Measurements from ENCODE around the gene CACHD1.
A peak's percentile ranks its signal among the peaks of the same experiment; 100 is the strongest.
"Not testable (repeated sequence)": the region's sequence is repeated elsewhere in the genome, so short reads cannot be mapped to it uniquely, and the experiment has no call there.

CACHD1 gene

GRCh38 chr1:64496606-64497005 is 26.7 kb downstream of the CACHD1 start:
- DNase-seq = no peak

DNA sequence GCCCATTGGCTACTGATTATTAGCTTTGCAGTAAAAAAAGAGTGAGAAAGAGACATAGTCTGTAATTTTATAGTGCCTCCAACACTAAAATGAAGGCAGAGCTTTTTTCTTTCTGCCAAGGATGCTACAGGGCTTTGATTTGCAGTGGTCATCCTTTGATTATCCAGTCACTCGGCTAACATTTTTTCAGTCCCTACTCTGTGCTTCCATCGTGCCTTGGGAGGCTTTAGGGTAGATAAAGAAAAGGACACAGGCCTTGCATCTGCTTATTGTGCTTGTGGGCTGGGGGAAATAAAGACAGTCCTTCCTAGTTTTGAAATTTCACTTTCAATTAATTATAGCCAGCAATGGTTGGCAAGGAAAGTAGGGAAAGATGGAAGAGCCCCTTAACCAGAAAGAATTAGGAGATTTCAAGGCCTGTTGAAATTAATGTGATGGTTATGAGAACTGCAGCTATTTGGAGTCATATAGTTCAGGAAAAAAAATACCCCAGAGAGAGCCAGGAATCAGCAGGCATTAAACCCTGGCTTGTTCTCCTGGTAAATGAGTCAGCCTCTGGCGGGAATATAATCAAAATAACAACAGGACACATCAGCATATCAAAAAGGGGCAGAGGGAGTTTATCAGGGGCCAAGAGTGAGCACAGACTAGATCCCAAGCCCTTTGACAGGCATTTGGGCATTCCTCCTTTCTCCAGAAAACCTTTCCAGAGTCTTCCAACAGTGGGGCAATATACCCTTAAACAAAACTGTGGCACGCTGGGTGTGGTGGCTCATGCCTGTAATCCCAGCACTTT is 27.4 kb downstream of the CACHD1 start:
- DNase-seq = no peak

DNA sequence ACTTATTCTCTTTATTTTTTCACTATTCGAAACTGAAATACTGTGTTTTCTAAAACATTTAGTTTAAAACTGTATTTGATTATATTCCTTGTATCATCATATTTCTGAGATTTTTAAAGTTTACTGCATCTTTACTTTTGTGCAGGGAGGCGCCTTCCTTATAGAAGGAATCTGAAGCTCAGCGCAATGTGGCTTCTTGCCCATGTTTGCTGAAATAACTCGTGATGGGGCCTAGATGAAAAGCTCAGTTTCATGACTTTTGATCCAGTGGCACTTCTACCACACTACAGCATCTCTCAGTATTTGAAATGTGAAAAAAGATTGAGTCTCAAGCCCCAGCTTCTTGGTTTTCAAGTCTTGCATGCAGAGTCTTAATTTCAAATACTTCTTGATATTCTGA is 28.4 kb downstream of the CACHD1 start:
- no peak for DNase-seq

- DNase-seq = no peak
Observed at GRCh38 chr1:64499011-64499410, 29.1 kb downstream of the CACHD1 start.

DNA sequence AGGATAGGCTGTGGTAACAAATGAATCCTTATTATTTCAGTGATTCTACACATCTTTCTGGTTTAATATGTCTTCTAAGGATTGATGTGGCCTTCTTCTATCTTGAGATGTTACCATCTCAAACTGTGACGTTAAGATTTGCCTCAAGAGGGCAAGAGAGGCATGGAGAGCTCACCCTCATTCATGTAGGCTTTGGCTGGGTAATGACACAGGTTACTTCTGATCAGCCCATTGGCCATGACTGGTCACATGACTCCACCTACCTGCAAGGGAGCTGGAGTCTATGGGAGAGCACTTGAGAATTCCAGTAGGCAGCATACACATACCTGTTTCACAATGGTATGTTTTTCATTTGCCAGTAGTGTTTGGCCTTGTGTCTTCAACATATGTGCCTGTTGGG is 30.0 kb downstream of the CACHD1 start:
- no peak for DNase-seq

- DNase-seq = no peak
Observed at GRCh38 chr1:64502083-64502482, 32.2 kb downstream of the CACHD1 start.

GRCh38 chr1:64502931-64503330 is 33.0 kb downstream of the CACHD1 start:
- DNase-seq = no peak

DNA sequence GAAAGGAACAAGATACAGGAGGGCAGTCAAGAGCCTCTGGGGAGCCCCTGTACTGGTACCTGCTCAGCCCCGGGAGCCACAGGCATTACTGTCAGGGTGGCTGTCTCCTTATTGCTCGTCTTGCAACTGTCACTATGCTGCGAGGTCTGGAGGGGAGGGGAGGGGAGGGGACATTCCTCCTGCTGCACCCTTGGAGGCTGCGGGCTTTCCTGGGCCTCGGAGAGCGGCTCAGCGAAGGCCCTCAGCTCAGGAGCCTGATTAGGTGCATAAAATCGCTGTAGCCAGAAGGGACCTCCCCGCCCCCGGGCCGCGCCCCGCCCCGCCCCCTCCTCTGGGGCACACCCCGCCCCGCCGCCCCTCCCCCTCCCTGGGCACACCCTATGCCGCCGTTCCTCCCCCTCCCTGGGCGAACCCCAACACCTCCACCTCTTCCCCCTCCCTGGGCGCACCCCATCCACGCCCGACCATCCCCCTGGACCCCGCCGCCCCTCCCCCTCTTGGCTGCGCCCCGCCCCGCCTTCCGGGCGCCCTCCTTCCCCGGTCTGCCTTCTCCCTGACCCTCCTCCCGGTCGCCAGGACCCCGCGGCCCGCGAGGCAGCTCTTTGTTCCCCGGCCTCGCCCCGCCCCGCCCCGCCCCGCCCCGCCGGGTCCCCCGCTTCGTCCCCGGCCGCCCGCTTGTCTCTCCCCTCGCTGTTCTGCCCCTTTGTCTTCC is 35.5 kb downstream of the CACHD1 start:
- peak; percentile 54 for DNase-seq

DNA sequence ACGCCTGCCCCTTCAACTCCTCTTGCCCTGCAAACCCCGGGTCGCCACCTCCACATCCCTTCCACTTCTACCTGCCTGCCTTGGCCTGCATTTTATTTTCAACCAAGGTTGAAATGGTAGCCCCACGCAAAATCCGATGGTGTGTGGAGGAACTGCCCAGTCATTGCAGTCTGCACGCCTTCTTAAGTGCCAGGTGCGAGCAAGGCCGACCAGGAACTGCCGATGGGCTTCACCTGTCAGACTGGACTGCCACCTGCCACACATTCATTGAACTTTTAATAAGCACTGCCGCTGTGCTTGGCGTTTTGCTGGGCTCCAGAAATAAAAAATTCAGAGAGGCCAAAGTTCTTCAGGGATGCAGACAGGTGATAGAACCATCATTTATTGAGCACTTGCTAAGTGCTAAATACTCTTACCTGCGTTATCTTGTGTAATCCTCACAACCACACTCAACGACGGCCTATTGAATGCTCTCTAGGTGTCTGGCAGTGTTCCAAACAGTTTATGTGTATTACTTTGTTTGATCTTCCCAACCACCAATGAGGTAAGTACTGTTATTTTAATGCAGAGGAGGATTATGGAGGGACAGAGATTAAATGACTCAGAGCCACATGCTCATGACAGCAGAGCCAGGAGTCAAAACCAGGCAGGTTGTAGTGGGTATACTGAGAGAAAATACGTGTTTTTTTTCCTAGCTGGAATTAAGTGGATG is 36.2 kb downstream of the CACHD1 start:
- DNase-seq = peak; percentile 70

DNA sequence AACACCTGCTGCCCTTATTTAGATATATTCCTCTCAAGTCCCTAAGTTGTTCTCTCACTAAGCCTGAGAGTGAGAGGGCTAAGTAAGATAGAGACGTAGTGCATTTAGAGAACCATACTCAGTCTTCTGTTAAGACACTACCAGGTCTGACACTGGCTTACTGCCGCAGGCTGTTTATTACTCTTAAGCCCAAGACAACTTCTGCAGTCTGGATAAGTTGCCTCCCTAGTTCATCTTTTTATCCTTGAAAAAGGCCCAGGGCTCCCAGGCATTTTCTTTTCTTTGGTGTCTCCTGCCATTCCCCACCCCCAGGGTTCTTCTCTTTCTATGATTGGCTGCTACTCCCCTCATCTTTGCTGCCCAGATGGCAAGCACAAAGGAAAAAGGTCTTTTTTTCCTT is 38.7 kb downstream of the CACHD1 start:
- DNase-seq = no peak

GRCh38 chr1:64511044-64511443 is 41.1 kb downstream of the CACHD1 start:
- DNase-seq = no peak

DNA sequence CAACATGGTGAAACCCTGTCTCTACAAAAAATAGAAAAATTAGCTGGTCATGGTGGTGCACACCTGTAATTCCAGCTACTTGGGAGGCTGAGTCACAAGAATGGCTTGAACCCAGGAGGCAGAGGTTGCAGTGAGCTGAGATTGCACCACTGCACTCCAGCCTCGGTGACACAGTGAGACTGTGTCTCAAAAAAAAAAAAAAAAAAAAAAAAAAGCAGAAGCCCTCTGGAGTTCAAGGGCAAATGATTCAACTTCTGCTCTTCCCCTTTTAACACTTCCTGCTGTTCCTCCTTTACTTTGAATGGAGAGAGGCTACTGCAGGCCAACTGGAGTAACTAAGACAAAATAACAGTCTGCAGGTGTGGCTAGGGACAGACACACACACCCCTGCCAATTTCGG is 42.3 kb downstream of the CACHD1 start:
- DNase-seq = not testable (repeated sequence)

- DNase-seq = no peak
Observed at GRCh38 chr1:64513545-64513944, 43.6 kb downstream of the CACHD1 start.

DNA sequence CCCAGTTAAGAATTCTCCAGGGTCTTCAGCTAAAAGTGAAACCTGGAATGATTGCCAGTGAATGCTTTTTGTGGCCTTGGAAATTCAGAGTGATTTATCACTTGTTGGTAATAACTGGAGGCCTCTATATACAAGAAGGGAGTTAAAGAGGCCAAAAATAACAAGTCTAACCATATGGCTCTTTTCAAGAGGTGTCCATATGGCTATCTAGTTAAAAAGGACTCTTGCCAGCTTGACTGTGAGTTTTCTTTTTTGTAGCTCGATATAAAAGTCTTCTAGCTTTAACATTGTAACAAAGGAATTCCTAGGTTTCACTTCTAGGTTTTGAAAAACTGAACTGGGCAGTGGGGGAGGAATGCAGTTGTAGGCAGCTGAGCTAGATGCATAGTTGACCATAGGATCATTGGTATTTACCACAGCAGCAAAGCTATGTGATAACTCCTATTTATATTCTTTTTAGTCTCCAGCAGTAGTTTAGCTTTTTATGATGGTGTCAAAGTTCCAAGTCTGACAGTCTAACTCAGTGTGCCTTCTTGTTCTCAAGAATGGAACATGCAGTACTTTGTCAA is 44.4 kb downstream of the CACHD1 start:
- peak; percentile 50 for DNase-seq

- no peak for DNase-seq
Observed at GRCh38 chr1:64515427-64515826, 45.5 kb downstream of the CACHD1 start.

DNA sequence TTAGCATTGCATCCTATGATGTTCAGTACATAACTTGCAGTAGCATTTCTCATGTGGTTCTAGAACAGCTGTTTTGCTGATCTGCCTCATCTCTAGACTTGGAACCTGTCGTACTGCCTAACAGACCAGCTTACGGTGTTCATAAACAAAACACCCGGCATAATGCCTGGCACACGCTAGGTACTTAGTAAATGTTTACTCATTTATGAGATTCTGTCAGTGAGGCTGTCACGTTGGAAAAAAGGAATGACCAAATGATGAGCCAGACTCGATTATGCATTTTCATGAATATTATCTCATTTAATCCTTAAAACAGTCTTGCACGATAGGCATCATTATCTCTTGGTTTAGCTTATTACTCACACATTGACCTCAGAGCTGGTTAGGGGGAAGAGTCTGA is 46.4 kb downstream of the CACHD1 start:
- DNase-seq = no peak

DNA sequence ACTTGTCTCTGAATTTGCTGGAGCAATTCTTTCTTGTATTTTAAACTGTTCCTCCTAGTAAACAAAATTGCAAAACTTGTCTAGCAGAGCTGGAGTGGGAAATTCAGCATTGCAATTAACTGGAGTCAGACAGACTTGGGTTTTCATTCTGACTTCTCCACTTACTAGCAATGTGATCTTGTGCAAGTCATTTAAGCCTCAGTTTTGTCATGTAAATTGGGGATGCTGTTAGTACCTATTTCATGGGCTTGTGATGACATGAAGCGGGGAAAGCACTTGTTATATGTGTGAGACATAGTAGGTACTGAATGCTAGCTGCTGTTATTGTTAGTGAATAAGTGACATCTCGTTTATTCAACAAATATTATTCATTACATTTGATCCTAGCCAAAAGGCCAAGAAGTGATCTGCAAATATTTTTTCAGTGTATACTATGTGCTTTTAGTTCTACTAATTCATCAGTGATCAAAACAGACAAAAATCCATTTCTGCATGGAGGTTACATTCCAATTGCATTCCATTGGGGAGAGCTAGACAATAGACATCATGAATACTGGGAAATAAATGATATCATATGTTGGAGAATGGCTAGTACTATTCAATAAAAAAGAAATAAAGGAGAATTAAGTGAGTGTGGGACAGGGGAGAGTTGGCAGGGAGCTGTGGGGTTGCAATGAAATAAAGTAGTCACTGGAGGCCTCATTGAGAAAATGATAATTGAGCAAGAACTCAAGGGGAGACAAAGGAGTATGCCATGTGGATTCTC is 47.1 kb downstream of the CACHD1 start:
- DNase-seq = no peak

GRCh38 chr1:64517640-64518039 is 47.7 kb downstream of the CACHD1 start:
- no peak for DNase-seq

DNA sequence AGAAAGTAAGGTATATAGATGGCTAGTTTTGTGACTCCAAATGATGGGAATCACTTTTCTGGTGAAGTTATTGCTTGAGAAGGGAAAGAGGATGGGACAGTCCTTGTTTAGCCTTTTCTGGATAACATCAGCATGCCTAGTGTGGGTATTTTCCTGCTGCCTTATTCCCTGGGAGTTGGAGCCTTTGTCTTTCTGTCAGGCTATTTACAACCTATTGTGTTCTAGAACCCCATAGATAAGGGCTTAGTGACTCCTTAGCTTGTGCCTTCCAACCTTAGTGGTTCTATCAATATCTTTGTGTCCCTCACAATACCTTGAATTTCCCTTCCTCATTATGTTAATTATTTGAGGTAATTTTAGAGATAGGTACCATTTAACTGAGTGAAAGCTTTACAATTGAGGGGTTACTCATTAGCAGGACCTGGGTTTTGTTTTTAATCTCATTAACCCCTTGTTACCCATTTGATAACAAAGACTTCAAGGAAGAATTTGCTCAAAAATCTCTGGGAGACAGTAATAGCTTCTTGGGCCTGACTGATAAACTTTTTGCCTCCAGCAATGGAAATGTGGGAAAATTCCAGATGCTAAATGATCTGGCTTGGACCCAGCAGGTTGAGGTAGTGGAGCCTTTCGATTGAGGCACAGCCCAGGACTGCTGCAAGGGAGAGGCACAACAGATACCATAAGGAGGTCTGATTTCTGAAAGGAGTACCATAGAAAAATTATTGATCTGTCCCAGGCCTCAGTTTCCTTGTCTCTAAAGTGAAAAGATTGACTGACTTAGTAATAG is 49.0 kb downstream of the CACHD1 start:
- DNase-seq = no peak

GRCh38 chr1:64519901-64520300 is 50.0 kb downstream of the CACHD1 start:
- DNase-seq = no peak

DNA sequence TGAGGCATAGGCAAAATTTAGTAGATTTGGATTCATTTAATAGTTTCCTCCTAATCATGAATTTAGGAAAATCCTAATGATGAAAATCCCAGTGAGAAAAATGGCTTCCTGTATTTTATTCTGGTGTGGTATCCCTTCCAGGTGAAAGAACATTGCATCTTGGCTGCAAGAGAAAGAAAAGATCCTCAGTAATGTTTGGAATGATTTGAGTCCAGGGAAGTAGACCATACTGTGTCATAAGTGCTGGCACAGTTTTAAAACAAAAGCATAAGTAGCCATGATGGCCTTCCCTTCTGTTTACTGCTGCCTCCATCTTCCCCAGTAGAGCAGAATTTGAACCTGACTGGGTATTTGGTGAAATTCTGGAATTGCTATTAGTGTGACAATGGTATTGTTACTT is 52.8 kb downstream of the CACHD1 start:
- DNase-seq = no peak
